ENCODE measurements around the gene PPP5C. TPM values are rescaled to one million over a fixed set of nuclear protein-coding genes. Genes with fewer than 3 reads are reported as not detected.
A peak's percentile ranks its signal among the peaks of the same experiment; 100 is the strongest.
"Not testable (repeated sequence)": the region's sequence is repeated elsewhere in the genome, so short reads cannot be mapped to it uniquely, and the experiment has no call there.

The PPP5C gene
- total RNA-seq, 2 donors from 2014 or later = 73.6 to 118 TPM

- ATAC-seq (no peak), DNase-seq (ENCODE audit: low spot score in 2 of 2) (no peak)
- Mint-ChIP-seq H3K36me3 (no peaks in the 10 kb centered on the region), H3K27ac (no peak overlapping the region), H3K9me3 (no peaks in the 10 kb centered on the region)
Observed at GRCh38 chr19:46423188-46423587, 76.3 kb downstream of the PPP5C start.

- H3K9me3 Mint-ChIP-seq = no peaks in the 10 kb centered on the region
- H3K36me3 Mint-ChIP-seq = no peaks in the 10 kb centered on the region
- ATAC-seq (no peak), DNase-seq (ENCODE audit: low spot score in 2 of 2) (no peak)
- H3K27ac Mint-ChIP-seq = no peak overlapping the region
Observed at GRCh38 chr19:46426035-46426505, 79.2 kb downstream of the PPP5C start.

- Mint-ChIP-seq H3K9me3 (no peaks in the 10 kb centered on the region), H3K27ac (no peak overlapping the region), H3K36me3 (no peaks in the 10 kb centered on the region)
- peak in 1 of 2 donors; percentile 42 for DNase-seq (ENCODE audit: low spot score in 2 of 2)
- peak; percentile 86 for ATAC-seq
Observed at GRCh38 chr19:46426506-46427162, 79.7 kb downstream of the PPP5C start.

GRCh38 chr19:46427518-46428045, 80.7 kb downstream of the PPP5C start:
- no peak overlapping the region for H3K27ac Mint-ChIP-seq
- no peaks in the 10 kb centered on the region for H3K36me3 Mint-ChIP-seq
- peak; percentile 8 to 23 for ATAC-seq
- no peaks in the 10 kb centered on the region for H3K9me3 Mint-ChIP-seq
- no peak for DNase-seq (ENCODE audit: low spot score in 2 of 2)

- DNase-seq (ENCODE audit: low spot score in 2 of 2) (peak; percentile 45 to 65), ATAC-seq (peak; percentile 39 to 54)
- H3K27ac Mint-ChIP-seq = peak within 1 kb of the TSS in 1 of 2 donors; percentile 91
- no peaks in the 10 kb centered on the region for H3K36me3 Mint-ChIP-seq
- no peaks in the 10 kb centered on the region for H3K9me3 Mint-ChIP-seq
Observed at GRCh38 chr19:46428239-46429135, 81.6 kb downstream of the PPP5C start, which contains the start of gene PNMA8C. Gene PNMA8C (minus strand): TSS chr19:46428936. CDS start chr19:46428359, 577 bp downstream.

- DNase-seq (ENCODE audit: low spot score in 2 of 2) = no peak
- ATAC-seq = no peak
- no peaks in the 10 kb centered on the region for H3K9me3 Mint-ChIP-seq
- no peak overlapping the region for H3K27ac Mint-ChIP-seq
- no peaks in the 10 kb centered on the region for H3K36me3 Mint-ChIP-seq
Observed at GRCh38 chr19:46429999-46430398, 83.1 kb downstream of the PPP5C start.

GRCh38 chr19:46431824-46432223, 84.9 kb downstream of the PPP5C start:
- no peak for DNase-seq (ENCODE audit: low spot score in 2 of 2)
- H3K9me3 Mint-ChIP-seq = no peaks in the 10 kb centered on the region
- H3K36me3 Mint-ChIP-seq = no peaks in the 10 kb centered on the region
- H3K27ac Mint-ChIP-seq = no peak overlapping the region
- ATAC-seq = no peak

- not testable (repeated sequence) for DNase-seq (ENCODE audit: low spot score in 2 of 2); H3K9me3 Mint-ChIP-seq; ATAC-seq; H3K27ac Mint-ChIP-seq; H3K36me3 Mint-ChIP-seq
Observed at GRCh38 chr19:46433470-46433869, 86.6 kb downstream of the PPP5C start.

GRCh38 chr19:46435009-46435408, 88.1 kb downstream of the PPP5C start:
- ATAC-seq (no peak), DNase-seq (ENCODE audit: low spot score in 2 of 2) (no peak)
- Mint-ChIP-seq H3K36me3 (no peaks in the 10 kb centered on the region), H3K9me3 (no peaks in the 10 kb centered on the region), H3K27ac (no peak overlapping the region)

GRCh38 chr19:46435689-46436088, 88.8 kb downstream of the PPP5C start:
- H3K9me3 Mint-ChIP-seq; H3K27ac Mint-ChIP-seq; ATAC-seq; DNase-seq (ENCODE audit: low spot score in 2 of 2); H3K36me3 Mint-ChIP-seq: not testable (repeated sequence)

Other genes with a start within 250 kb of the PPP5C start
- not detected for gene IGFL3, start 222.4 kb upstream of the PPP5C start, total RNA-seq
- 1 to 10 TPM in 1 of 2 donors, not detected in 1; 1.0 TPM for gene IGFL2, start 198.8 kb upstream of the PPP5C start, total RNA-seq
- gene IGFL1, start 117.3 kb upstream of the PPP5C start, total RNA-seq = not detected
- gene HIF3A, start 50.0 kb upstream of the PPP5C start, total RNA-seq = not detected
- not detected for gene CCDC8, start 66.5 kb downstream of the PPP5C start, total RNA-seq
- gene PNMA8C, start 81.8 kb downstream of the PPP5C start, total RNA-seq = not detected
- gene PNMA8A, start 124.5 kb downstream of the PPP5C start, total RNA-seq = not detected
- gene PNMA8B, start 148.8 kb downstream of the PPP5C start, total RNA-seq = under 1 TPM; 0.06 to 0.43 TPM

Measured in activated naive CD4-positive, alpha-beta T cell treated with anti-CD3 and anti-CD28 coated beads, Interleukin-2, amount 50 U/mL, for 72 hours (primary cell).